AG04449 (cell line): Measurements from ENCODE around the gene ACOT8.

Source experiments
- CTCF ChIA-PET: fragments of 350-600 bp; formaldehyde crosslinking; extraction: SDS; loops from one replicate; lab custom pipeline; 2021; ENCODE audit warnings: antibody characterized with exemption; lab: Yijun Ruan, JAX
- POLR2A ChIA-PET: fragments of 400-600, 350-600 bp; formaldehyde crosslinking; extraction: SDS; loops from one replicate; lab custom pipeline; 2020; ENCODE audit warnings: antibody characterized with exemption, inconsistent platforms; lab: Yijun Ruan, JAX
- DNase-seq: peaks from one replicate; pipeline ENCODE4 v3.0.0-alpha.2; 2010; ENCODE audit warnings: low read depth, low spot score
- H3K4me3 ChIP-seq: 2 replicates; pipeline ENCODE4 v1.5.1; 2011; ENCODE audit warnings: low read depth, mild to moderate bottlenecking, control low read depth, low read length
- TF ChIP-seq, protein P1 (sequence below): IDR thresholded peaks from one replicate; pipeline ENCODE4 v1.5.1; 2011; ENCODE audit warnings: mild to moderate bottlenecking, moderate library complexity, low read length, control low read depth, inconsistent platforms; ENCODE audit not compliant: insufficient read depth; ENCODE audit errors: missing control alignments

ACOT8 gene

DNA sequence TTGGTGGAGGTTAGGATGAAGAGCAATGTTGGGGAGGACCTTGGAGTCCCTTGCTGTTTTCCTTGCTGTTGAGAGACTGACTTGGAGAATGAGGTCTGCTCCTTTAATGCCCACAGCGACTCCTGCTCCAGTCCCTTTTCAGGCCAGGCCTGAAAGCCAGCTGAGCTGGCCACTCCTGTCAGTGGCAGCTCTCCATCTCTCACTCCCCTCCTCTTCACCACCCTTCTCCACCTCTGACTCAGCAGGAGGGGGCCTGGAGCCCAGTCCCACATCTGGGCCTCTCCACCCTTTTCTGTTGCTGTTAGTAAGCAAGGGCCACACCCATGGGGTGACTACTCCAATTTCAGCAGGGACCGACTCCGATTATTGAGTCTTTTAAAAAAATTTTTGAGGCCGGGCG is 21.4 kb downstream of the ACOT8 start:
- peak overlapping the region; percentile 29 for H3K4me3 ChIP-seq
- DNase-seq, result no peak
- POLR2A ChIA-PET, result no interaction called here
- CTCF ChIA-PET, result interaction anchor here (1.6 kb wide), 1 partner anchor 134 kb away, joined by 10 read pairs; no protein-coding TSS in a partner anchor
- TF ChIP-seq, protein P1, sequence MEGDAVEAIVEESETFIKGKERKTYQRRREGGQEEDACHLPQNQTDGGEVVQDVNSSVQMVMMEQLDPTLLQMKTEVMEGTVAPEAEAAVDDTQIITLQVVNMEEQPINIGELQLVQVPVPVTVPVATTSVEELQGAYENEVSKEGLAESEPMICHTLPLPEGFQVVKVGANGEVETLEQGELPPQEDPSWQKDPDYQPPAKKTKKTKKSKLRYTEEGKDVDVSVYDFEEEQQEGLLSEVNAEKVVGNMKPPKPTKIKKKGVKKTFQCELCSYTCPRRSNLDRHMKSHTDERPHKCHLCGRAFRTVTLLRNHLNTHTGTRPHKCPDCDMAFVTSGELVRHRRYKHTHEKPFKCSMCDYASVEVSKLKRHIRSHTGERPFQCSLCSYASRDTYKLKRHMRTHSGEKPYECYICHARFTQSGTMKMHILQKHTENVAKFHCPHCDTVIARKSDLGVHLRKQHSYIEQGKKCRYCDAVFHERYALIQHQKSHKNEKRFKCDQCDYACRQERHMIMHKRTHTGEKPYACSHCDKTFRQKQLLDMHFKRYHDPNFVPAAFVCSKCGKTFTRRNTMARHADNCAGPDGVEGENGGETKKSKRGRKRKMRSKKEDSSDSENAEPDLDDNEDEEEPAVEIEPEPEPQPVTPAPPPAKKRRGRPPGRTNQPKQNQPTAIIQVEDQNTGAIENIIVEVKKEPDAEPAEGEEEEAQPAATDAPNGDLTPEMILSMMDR, result no peak

DNA sequence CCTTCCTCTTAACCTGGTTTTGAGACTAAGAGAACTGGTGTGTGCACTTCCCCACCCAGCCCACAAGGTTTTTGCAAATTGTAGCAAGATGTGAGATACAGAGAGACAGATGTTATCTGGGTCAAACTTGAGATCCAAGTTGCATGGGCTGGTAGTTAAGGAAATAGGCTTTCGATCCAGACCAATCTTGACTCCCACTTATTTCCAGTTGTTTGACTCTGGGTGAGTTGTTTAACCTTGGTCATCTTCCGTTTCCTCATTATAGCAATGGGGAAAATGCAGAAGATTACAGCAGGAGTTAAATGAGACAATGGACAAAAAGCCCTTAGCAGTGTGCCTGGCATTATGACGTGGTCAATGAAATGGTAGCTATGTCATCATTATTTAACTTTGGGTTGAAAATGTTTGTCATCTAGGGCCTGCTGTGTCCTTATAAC is 21.8 kb downstream of the ACOT8 start:
- POLR2A ChIA-PET, result no interaction called here

DNA sequence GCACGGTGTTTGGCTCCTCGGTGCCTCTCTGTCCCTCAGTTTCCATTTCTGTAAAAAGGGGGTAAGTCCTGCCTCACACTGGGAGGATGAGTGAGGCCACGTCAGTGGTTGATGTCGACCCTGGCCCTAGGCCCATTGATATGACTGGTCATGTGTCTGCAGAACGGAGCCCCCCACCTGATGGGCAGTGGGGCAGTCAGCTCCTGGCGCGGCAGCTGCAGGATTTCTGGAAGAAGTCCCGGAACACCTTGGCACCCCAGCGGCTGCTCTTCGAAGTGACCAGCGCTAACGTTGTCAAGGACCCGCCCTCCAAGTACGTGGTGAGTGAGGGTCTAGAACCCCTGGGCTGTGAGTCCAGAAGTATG is 22.4 kb downstream of the ACOT8 start:
- CTCF ChIA-PET, result interaction anchor here (1.1 to 2.2 kb wide), 5 partner anchors 9 to 1786 kb away, joined by 3 to 10 read pairs (median 3); no protein-coding TSS in a partner anchor
- peak overlapping the region; percentile 81 for H3K4me3 ChIP-seq
- POLR2A ChIA-PET, result interaction anchor here (1.1 to 1.8 kb wide), 4 partner anchors 13 to 136 kb away, joined by 3 to 9 read pairs (median 6); partner anchors contain the start of gene PCIF1

More for the DNA sequence above, 21.8 kb downstream of the ACOT8 start:
- DNase-seq, result no peak
- TF ChIP-seq, protein P1, result no peak
- H3K4me3 ChIP-seq, result peak overlapping the region; percentile 29
- CTCF ChIA-PET, result interaction anchor here (1.1 to 1.6 kb wide), 2 partner anchors 134 to 1786 kb away, joined by 3 to 10 read pairs; no protein-coding TSS in a partner anchor

DNA sequence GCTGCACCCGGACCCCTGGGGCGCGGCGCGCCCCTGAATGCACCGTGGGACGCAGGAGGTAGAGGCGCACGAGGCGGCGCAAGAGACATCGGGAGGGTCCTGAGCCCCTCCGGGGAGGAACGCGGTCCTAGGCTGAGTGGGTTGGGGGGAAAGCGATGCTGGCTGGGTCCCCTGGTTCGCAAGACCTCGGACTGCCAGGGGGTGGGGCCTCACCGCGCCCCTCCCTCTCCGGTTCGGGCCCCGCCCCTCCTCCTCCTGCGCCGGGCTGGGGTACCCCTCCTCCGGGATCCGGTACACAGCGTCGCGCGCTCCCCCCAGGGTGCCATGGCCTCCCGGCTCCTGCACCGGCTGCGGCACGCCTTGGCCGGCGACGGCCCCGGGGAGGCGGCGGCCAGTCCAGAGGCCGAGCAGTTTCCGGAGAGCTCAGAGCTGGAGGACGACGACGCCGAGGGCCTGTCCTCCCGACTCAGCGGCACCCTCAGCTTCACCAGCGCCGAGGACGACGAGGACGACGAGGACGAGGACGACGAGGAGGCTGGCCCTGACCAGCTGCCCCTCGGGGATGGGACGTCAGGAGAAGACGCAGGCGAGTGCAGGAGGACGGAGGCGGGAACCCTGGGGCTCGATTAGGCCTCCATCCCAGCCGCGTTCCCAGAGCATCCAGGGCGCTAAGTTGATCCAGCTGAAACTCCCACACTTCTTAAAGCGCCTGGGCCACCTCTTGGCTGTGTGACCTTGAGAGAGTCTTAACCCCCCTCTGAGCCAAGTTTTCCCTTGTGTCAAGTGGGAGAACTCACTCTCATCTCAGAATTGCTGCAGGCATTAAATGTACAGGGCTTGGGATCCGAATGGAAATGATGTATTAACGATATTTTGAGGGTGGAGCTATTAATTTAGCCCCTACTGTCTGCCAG is 23.1 kb downstream of the ACOT8 start:
- peak overlapping the region; percentile 81 for H3K4me3 ChIP-seq
- CTCF ChIA-PET, result interaction anchor here (1.1 to 2.2 kb wide), 8 partner anchors 8 to 1787 kb away, joined by 3 to 11 read pairs (median 6); no protein-coding TSS in a partner anchor
- TF ChIP-seq, protein P1, result no peak
- no peak for DNase-seq
- POLR2A ChIA-PET, result interaction anchor here (0.6 to 1.8 kb wide), 9 partner anchors 8 to 137 kb away, joined by 3 to 9 read pairs (median 4); partner anchors contain the start of genes PCIF1 and UBE2C

More for the DNA sequence above, 22.4 kb downstream of the ACOT8 start:
- TF ChIP-seq, protein P1, result no peak
- DNase-seq, result no peak

DNA sequence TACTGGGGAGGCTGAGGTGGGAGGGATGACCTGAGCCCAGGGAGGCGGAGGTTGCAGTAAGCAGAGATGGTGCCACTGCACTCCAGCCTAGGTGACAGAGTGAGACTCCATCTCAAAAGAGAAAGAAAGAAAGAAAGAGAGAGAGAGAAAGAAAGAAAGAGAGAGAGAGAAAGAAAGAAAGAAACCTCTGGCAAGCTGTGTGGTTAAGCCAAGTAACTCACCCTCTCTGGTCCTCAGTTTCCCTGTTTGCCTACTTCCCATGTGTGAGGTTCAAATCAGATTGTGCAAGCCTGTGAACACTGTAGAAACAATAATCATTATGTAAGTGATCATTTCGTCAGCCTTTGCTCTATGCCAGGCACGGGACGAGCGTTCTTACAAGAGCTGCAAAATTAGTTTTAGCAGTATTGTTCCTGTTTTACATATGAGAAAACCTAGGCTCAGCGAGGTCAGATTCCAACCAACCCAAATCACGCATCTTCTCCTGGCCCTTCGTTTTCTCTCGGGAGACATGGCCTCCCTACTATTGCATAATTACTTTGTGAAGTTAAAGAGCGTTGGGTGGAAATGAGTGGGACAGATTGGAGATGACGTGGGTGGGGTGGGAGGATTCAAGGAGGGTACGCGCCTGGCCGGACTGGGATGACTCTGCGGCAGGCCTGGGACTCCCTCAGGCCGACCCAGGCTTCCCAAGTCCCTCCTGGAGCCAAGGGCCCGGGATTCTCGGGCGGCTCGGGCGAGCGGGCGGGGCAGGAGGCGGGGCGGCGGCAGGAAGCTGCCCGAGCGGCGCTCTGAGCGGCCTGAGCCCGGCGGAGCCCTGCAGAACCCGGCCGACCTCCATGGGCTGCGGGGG is 23.9 kb downstream of the ACOT8 start, which contains the start of gene SNX21:
SNX21 (plus strand) TSS at position 770 of the 853 bp plus-strand sequence. CDS start 121 bp downstream, outside the sequence.
- ChIA-PET POLR2A (interaction anchor here (0.6 to 1.8 kb wide), 10 partner anchors 9 to 138 kb away, joined by 3 to 9 read pairs (median 4); partner anchors contain the start of genes PCIF1 and UBE2C), CTCF (interaction anchor here (1.0 to 2.2 kb wide), 5 partner anchors 9 to 137 kb away, joined by 3 to 11 read pairs (median 8); no protein-coding TSS in a partner anchor)
- TF ChIP-seq, protein P1, result no peak
- peak; percentile 63 for DNase-seq
- H3K4me3 ChIP-seq, result peak within 1 kb of the TSS; percentile 81
